GM19025 (cell line): Measurements from ENCODE around the gene UMODL1.

Source experiments
- ATAC-seq: cut with Tn5 transposase; IDR thresholded peaks from one replicate; pipeline ENCODE4 v1.9.1; 2021; ENCODE audit warnings: mild to moderate bottlenecking, low read depth, moderate library complexity; ENCODE audit not compliant: unreplicated experiment

Gene UMODL1

GRCh38 chr21:42095581-42095980, 24.5 kb downstream of the UMODL1 start:
- ATAC-seq, result no peak

GRCh38 chr21:42096566-42096965, 25.4 kb downstream of the UMODL1 start:
- no peak for ATAC-seq

GRCh38 chr21:42097274-42097673, 26.2 kb downstream of the UMODL1 start:
- ATAC-seq, result no peak

- ATAC-seq, result no peak
Observed at GRCh38 chr21:42097860-42098454, 26.8 kb downstream of the UMODL1 start.

- ATAC-seq, result no peak
Observed at GRCh38 chr21:42098957-42099505, 27.9 kb downstream of the UMODL1 start.

- ATAC-seq, result no peak
Observed at GRCh38 chr21:42101246-42101645, 30.1 kb downstream of the UMODL1 start.

- no peak for ATAC-seq
Observed at GRCh38 chr21:42102076-42102475, 31.0 kb downstream of the UMODL1 start.

- ATAC-seq, result no peak
Observed at GRCh38 chr21:42102526-42102925, 31.4 kb downstream of the UMODL1 start.

- ATAC-seq, result no peak
Observed at GRCh38 chr21:42102991-42103390, 31.9 kb downstream of the UMODL1 start.

- ATAC-seq, result no peak
Observed at GRCh38 chr21:42103843-42104242, 32.7 kb downstream of the UMODL1 start.

- ATAC-seq, result no peak
Observed at GRCh38 chr21:42105476-42106315, 34.6 kb downstream of the UMODL1 start.

GRCh38 chr21:42106425-42106824, 35.3 kb downstream of the UMODL1 start:
- ATAC-seq, result no peak

GRCh38 chr21:42107177-42107880, 36.2 kb downstream of the UMODL1 start:
- ATAC-seq, result no peak

- peak; percentile 91 for ATAC-seq
Observed at GRCh38 chr21:42107881-42108553, 36.9 kb downstream of the UMODL1 start.

GRCh38 chr21:42108554-42109340, 37.6 kb downstream of the UMODL1 start:
- ATAC-seq, result no peak

GRCh38 chr21:42109473-42109872, 38.4 kb downstream of the UMODL1 start:
- ATAC-seq, result no peak

GRCh38 chr21:42109873-42110525, 38.9 kb downstream of the UMODL1 start:
- ATAC-seq, result no peak

- no peak for ATAC-seq
Observed at GRCh38 chr21:42110691-42111469, 39.8 kb downstream of the UMODL1 start.

- ATAC-seq, result no peak
Observed at GRCh38 chr21:42111470-42111743, 40.3 kb downstream of the UMODL1 start.
